ENCODE data around the gene CLIP1.

- TF ChIP-seq TCF12 (IDR thresholded peaks at IDR 0.05) (no peak), TCF12 (CRISPR knock-in tag; IDR thresholded peaks at IDR 0.05) (no peak), SALL2 (CRISPR knock-in tag; IDR thresholded peaks at IDR 0.05) (no peak), ZBTB21 (CRISPR knock-in tag; IDR thresholded peaks at IDR 0.05) (no peak), ZGPAT (CRISPR knock-in tag; IDR thresholded peaks at IDR 0.05) (no peak), CREM (IDR thresholded peaks at IDR 0.05) (no peak), CREM (CRISPR knock-in tag; IDR thresholded peaks at IDR 0.05) (no peak), POLR2A (IDR thresholded peaks at IDR 0.05; ENCODE audit: insufficient read depth in 1 of 2, low read depth in 2 of 2, low read length in 2 of 2) (no peak), ZSCAN30 (CRISPR knock-in tag; IDR thresholded peaks at IDR 0.05) (no peak), BCL3 (CRISPR knock-in tag; IDR thresholded peaks at IDR 0.05) (no peak), CTCF (CRISPR knock-in tag; IDR thresholded peaks at IDR 0.05) (no peak), MAX (IDR thresholded peaks at IDR 0.05) (no peak), ZNF101 (CRISPR knock-in tag; IDR thresholded peaks at IDR 0.05; ENCODE audit: borderline replicate concordance, low read depth) (no peak), GMEB2 (CRISPR knock-in tag; IDR thresholded peaks at IDR 0.05; ENCODE audit: low read depth) (no peak), REST (IDR thresholded peaks at IDR 0.05; ENCODE audit: borderline replicate concordance in 1 of 2, low read depth in 1 of 2, low read length in 2 of 2) (no peak)
These were observed 74.0 kb downstream of the CLIP1 start for GRCh38 chr12:122348505-122348904.
